Epithelial cell of proximal tubule (primary cell): ENCODE results near the gene RDH11. TPM values are rescaled to one million over a fixed set of nuclear protein-coding genes. Genes with fewer than 3 reads are reported as not detected.
A peak's percentile ranks its signal among the peaks of the same experiment; 100 is the strongest.
"Not testable (repeated sequence)": the region's sequence is repeated elsewhere in the genome, so short reads cannot be mapped to it uniquely, and the experiment has no call there.

Experiments
- DNase-seq: peaks from one replicate; pipeline ENCODE4 v3.0.0-alpha.2; 2011; ENCODE audit warnings: low read depth
- H3K4me3 ChIP-seq: 2 replicates; pipeline ENCODE4 v1.5.1; 2011; ENCODE audit warnings: low read depth, mild to moderate bottlenecking, low read length
- total RNA-seq: library from RNA; depleted of rRNA; stranded (reverse); fragments of >200 nt; gene quantifications from 2 replicates; pipeline ENCODE4 v1.2.3, GENCODE V29; 2015
- TF ChIP-seq, protein P1 (sequence below): conservative IDR thresholded peaks from 2 replicates; pipeline ENCODE4 v1.5.1; 2012; ENCODE audit warnings: low read depth, mild to moderate bottlenecking, low read length

The RDH11 gene
- total RNA-seq, 1 donor from 2014 or later, result 76.0 TPM

DNA sequence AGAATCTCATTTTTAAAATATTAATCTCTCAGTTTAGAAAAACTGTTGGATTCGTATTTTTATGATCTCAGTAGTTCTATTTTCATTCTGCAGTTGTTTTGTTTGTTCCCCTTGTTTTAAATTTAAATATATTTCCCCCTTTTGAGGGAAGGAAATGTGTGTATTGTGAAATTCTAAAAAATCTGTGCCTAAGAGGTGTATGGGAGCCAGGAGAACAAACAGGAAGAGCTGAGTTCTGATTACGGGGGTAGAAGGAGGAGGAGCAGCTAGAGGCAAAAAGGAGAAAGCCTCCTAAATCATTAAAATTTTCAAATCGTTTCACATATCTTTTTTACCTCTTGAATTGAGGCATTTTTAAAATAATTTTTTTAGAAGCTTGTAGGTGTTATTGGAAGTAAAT, 8.4 kb upstream of the RDH11 start:
- TF ChIP-seq, protein P1, sequence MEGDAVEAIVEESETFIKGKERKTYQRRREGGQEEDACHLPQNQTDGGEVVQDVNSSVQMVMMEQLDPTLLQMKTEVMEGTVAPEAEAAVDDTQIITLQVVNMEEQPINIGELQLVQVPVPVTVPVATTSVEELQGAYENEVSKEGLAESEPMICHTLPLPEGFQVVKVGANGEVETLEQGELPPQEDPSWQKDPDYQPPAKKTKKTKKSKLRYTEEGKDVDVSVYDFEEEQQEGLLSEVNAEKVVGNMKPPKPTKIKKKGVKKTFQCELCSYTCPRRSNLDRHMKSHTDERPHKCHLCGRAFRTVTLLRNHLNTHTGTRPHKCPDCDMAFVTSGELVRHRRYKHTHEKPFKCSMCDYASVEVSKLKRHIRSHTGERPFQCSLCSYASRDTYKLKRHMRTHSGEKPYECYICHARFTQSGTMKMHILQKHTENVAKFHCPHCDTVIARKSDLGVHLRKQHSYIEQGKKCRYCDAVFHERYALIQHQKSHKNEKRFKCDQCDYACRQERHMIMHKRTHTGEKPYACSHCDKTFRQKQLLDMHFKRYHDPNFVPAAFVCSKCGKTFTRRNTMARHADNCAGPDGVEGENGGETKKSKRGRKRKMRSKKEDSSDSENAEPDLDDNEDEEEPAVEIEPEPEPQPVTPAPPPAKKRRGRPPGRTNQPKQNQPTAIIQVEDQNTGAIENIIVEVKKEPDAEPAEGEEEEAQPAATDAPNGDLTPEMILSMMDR, result no peak
- DNase-seq, result no peak
- H3K4me3 ChIP-seq, result no peak overlapping the region

DNA sequence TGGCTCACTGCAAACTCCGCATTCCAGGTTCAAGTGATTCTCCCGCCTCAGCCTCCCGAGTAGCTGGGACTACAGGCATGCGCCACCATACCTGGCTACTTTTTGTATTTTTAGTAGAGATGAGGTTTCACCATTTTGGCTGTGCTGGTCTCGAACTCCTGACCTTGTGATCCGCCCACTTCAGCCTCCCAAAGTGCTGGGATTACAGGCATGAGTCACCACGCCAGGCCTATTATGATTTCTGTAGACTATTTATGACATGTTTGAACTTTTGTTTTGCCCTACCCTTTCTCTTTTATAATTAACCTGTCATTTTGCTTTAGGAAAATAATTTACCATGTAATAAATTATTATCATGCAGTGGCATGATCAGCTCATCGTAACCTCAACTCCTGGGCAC, 5.9 kb upstream of the RDH11 start, which contains the start of gene RDH12:
Gene RDH12 (plus strand): TSS at position 395 of the 400 bp plus-strand sequence. CDS start 20,757 bp downstream, outside the sequence.
- DNase-seq, H3K4me3 ChIP-seq: not testable (repeated sequence)

DNA sequence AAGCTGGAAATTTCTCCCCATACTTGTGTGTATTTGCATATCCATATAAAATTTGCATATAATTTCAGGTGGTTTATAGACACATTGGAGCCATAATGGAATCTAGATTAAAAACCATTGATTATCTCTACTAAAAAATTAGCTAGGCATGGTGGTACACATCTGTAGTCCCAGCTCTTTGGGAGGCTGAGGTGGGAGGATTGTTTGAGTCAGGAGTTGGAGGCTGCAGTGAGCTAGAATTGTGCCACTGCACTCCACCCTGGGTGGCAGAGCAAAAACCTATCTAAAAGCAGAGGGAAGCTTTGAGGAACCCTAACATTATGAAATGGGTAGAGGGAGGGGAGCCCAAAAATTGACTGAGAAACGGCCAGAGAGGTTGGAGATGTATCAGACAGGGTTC, 2.6 kb upstream of the RDH11 start:
- TF ChIP-seq, protein P1, result no peak
- no peak for DNase-seq
- H3K4me3 ChIP-seq, result no peak overlapping the region

DNA sequence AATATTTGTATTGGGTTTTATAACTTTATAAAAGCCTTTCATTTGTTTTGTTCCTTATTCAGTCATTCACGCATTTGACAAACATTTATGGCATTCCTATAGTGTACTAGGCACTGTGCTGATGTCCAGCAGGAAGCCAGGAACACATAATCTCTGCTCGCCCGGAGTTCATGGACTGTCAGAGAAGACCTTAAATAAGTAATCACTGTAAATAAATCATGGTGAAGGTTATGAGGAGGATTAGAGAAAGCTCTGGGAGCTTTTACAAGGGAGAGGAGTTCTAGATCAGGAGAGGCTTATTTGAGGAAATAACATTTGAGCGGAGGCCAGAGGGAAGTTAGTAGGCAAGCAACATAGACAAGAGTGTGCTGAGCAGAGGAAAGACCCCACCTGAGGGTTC, 1.4 kb upstream of the RDH11 start:
- no peak overlapping the region for H3K4me3 ChIP-seq
- DNase-seq, result no peak
- TF ChIP-seq, protein P1, result no peak

DNA sequence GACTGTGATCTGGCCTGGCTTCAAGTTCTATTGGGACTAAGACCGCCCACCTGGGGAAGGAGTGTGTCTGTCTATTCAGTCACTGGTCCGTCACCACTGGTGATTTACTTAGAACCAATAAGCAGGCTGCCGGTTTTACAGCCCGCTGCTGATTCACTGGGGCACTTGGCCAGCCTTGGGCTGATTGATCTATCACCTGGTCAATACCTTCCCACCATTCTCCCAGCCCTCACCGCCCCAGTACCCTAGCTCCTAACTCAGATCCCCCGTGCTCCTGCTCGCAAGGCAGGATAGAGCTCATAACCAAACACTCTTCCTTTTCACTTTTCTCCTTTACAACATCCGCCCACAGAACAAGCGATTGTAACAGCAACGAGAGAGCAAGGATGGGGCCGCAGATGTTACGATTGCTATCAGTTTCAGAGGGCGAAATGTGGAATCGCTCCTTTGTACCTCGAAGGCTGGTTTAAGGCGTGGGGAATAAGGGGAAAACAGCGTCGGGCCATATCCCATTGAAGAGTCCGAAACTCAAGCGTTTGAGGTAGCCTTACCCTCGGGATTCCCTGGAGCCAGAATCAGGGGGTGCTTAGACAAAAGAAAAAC, 672 bp downstream of the RDH11 start:
- peak; percentile 88 for DNase-seq
- peak overlapping the region; percentile 74 for H3K4me3 ChIP-seq
- TF ChIP-seq, protein P1, result no peak

DNA sequence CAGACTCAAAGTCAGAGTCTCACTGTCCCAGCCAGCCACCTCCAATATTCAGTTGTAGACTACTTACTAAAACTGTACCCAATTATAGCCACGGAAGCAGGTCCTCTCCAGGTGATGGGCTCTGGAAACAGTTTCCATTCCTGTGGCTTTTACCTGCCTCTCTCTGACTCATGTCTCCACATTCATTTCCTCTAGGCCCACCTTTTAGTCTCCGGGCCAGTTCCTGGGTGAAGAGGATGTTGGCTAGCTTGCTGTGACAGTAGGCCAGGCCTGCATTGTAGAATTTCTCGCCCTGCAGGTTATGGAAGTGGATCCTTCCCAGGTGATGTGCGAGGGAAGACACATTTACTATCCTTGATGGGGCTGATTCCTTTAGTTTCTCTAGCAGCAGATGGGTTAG, 5.6 kb downstream of the RDH11 start:
- DNase-seq, result no peak
- TF ChIP-seq, protein P1, result no peak
- H3K4me3 ChIP-seq, result no peak overlapping the region

DNA sequence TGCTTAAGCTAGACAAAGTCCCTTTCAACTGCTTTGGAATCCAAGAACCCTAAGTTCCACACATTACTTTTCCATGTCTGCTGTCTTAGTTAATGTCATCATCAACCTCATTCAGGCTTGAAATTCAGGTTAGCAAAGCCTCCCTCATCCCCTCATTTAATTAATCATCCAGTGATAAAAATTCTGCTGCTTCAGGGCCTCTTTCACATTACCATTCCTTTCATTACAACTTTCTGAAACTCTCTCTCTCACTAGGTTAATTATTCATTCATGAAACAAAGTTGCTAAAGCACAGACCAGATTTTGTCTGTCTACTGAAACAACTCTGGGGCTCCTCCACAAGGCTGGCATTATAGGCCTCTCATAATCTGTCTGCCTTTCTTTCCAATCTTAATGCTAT, 11.7 kb downstream of the RDH11 start:
- peak; percentile 88 for DNase-seq
- TF ChIP-seq, protein P1, result peak; percentile 12
- no peak overlapping the region for H3K4me3 ChIP-seq
